Activated CD8-positive, alpha-beta memory T cell treated with anti-CD3 and anti-CD28 coated beads, Interleukin-2, amount 10 ng/mL, durations not matched to agents 7 days and 5 days (primary cell): Measurements from ENCODE around the gene TTLL11. TPM values are rescaled to one million over a fixed set of nuclear protein-coding genes. Genes with fewer than 3 reads are reported as not detected.

ENCODE experiments used
- ATAC-seq: fragments of 150-1000 bp; cut with Tn5 transposase; one replicate; pipeline ENCODE4 v1.10.0; 2021; ENCODE audit warnings: moderate library complexity
- CTCF ChIA-PET: fragments of 350-600 bp; sonication (Branson Sonifier 250); formaldehyde crosslinking; loops from one replicate; lab custom pipeline; 2021; ENCODE audit warnings: antibody characterized with exemption; lab: Charles Lee
- DNase-seq: peaks from one replicate; pipeline ENCODE4 v3.0.0-alpha.2; 2020
- H3K27ac Mint-ChIP-seq: one replicate; pipeline ENCODE4 v1.8.0; 2021; ENCODE audit warnings: mild to moderate bottlenecking, mixed read lengths
- H3K27me3 Mint-ChIP-seq: one replicate; pipeline ENCODE4 v1.8.0; 2021; ENCODE audit warnings: mixed read lengths
- H3K36me3 Mint-ChIP-seq: one replicate; pipeline ENCODE4 v1.8.0; 2021; ENCODE audit warnings: mild to moderate bottlenecking, mixed read lengths
- H3K4me1 Mint-ChIP-seq: one replicate; pipeline ENCODE4 v1.8.0; 2021; ENCODE audit warnings: mixed read lengths
- H3K4me3 Mint-ChIP-seq: one replicate; pipeline ENCODE4 v1.8.0; 2021; ENCODE audit warnings: mild to moderate bottlenecking, moderate library complexity, mixed read lengths
- H3K9me3 Mint-ChIP-seq: one replicate; pipeline ENCODE4 v1.8.0; 2022; ENCODE audit warnings: low read depth, mixed read lengths
- total RNA-seq, 2 experiments: library from RNA; stranded (reverse); gene quantifications; one replicate each; pipeline ENCODE4 v1.2.3, GENCODE V29; 2021

TTLL11 gene
- total RNA-seq, 2 experiments from 2014 or later = 2.2 to 2.5 TPM

- Mint-ChIP-seq H3K9me3 (no peaks in the 10 kb centered on the region), H3K36me3 (no peaks in the 10 kb centered on the region), H3K27me3 (no peaks in the 10 kb centered on the region), H3K27ac (peak overlapping the region; percentile 45), H3K4me1 (peaks cover 52% of the 10 kb centered on the region), H3K4me3 (no peak overlapping the region)
- ATAC-seq (peak; percentile 49), DNase-seq (peak; percentile 62)
- CTCF ChIA-PET = interaction anchor here (0.8 kb wide), 1 partner anchor 9 kb away, joined by 3 read pairs; no protein-coding TSS in a partner anchor
Observed at GRCh38 chr9:121888438-121888775, 204.7 kb downstream of the TTLL11 start.

- DNase-seq (no peak), ATAC-seq (no peak)
- Mint-ChIP-seq H3K27me3 (no peaks in the 10 kb centered on the region), H3K4me3 (no peak overlapping the region), H3K36me3 (no peaks in the 10 kb centered on the region), H3K4me1 (peaks cover 54% of the 10 kb centered on the region), H3K27ac (peak overlapping the region; percentile 63), H3K9me3 (no peaks in the 10 kb centered on the region)
- CTCF ChIA-PET = interaction anchor here (0.8 to 1.2 kb wide), 2 partner anchors 10 to 154 kb away, joined by 3 to 5 read pairs; no protein-coding TSS in a partner anchor
Observed at GRCh38 chr9:121887553-121888437, 205.3 kb downstream of the TTLL11 start.

GRCh38 chr9:121886759-121887485 lies 206.2 kb downstream of the TTLL11 start:
- H3K9me3 Mint-ChIP-seq = no peaks in the 10 kb centered on the region
- CTCF ChIA-PET = interaction anchor here (1.2 to 1.6 kb wide), 2 partner anchors 140 to 153 kb away, joined by 5 read pairs; no protein-coding TSS in a partner anchor
- H3K27ac Mint-ChIP-seq = peak overlapping the region; percentile 63
- DNase-seq = peak; percentile 86
- H3K36me3 Mint-ChIP-seq = no peaks in the 10 kb centered on the region
- H3K27me3 Mint-ChIP-seq = no peaks in the 10 kb centered on the region
- peak; percentile 81 for ATAC-seq
- no peak overlapping the region for H3K4me3 Mint-ChIP-seq
- peaks cover 57% of the 10 kb centered on the region for H3K4me1 Mint-ChIP-seq

GRCh38 chr9:121885345-121885901 lies 207.7 kb downstream of the TTLL11 start:
- no peak for ATAC-seq
- no peaks in the 10 kb centered on the region for H3K27me3 Mint-ChIP-seq

GRCh38 chr9:121884057-121884541 lies 209.0 kb downstream of the TTLL11 start:
- Mint-ChIP-seq H3K36me3 (no peaks in the 10 kb centered on the region), H3K9me3 (no peaks in the 10 kb centered on the region), H3K4me3 (no peak overlapping the region), H3K4me1 (peaks cover 57% of the 10 kb centered on the region), H3K27me3 (no peaks in the 10 kb centered on the region), H3K27ac (no peak overlapping the region)
- ATAC-seq = no peak
- CTCF ChIA-PET = interaction anchor here (1.3 kb wide), 1 partner anchor 338 kb away, joined by 3 read pairs; no protein-coding TSS in a partner anchor
- no peak for DNase-seq

More at GRCh38 chr9:121885345-121885901, 207.7 kb downstream of the TTLL11 start:
- Mint-ChIP-seq H3K36me3 (no peaks in the 10 kb centered on the region), H3K9me3 (no peaks in the 10 kb centered on the region), H3K4me1 (peaks cover 57% of the 10 kb centered on the region), H3K4me3 (no peak overlapping the region), H3K27ac (no peak overlapping the region)
- no peak for DNase-seq
- CTCF ChIA-PET = interaction anchor here (1.1 to 1.6 kb wide), 3 partner anchors 45 to 339 kb away, joined by 3 to 5 read pairs (median 3); no protein-coding TSS in a partner anchor

GRCh38 chr9:121883281-121884056 lies 209.6 kb downstream of the TTLL11 start:
- CTCF ChIA-PET = no interaction called here
- no peaks in the 10 kb centered on the region for H3K27me3 Mint-ChIP-seq
- DNase-seq = peak; percentile 62
- no peaks in the 10 kb centered on the region for H3K9me3 Mint-ChIP-seq
- H3K27ac Mint-ChIP-seq = no peak overlapping the region
- peaks cover 55% of the 10 kb centered on the region for H3K4me1 Mint-ChIP-seq
- peak; percentile 51 for ATAC-seq
- no peak overlapping the region for H3K4me3 Mint-ChIP-seq
- no peaks in the 10 kb centered on the region for H3K36me3 Mint-ChIP-seq

- peaks cover 40% of the 10 kb centered on the region for H3K4me1 Mint-ChIP-seq
- no peak overlapping the region for H3K27ac Mint-ChIP-seq
- H3K36me3 Mint-ChIP-seq = no peaks in the 10 kb centered on the region
- DNase-seq (no peak), ATAC-seq (no peak)
- H3K27me3 Mint-ChIP-seq = no peaks in the 10 kb centered on the region
- no peak overlapping the region for H3K4me3 Mint-ChIP-seq
- H3K9me3 Mint-ChIP-seq = no peaks in the 10 kb centered on the region
- CTCF ChIA-PET = no interaction called here
Observed at GRCh38 chr9:121881920-121882500, 211.1 kb downstream of the TTLL11 start.

GRCh38 chr9:121880343-121880898 lies 212.7 kb downstream of the TTLL11 start:
- H3K27me3 Mint-ChIP-seq = no peaks in the 10 kb centered on the region
- H3K4me3 Mint-ChIP-seq = no peak overlapping the region
- H3K4me1 Mint-ChIP-seq = peaks cover 25% of the 10 kb centered on the region
- ATAC-seq (no peak), DNase-seq (no peak)
- CTCF ChIA-PET = no interaction called here
- no peaks in the 10 kb centered on the region for H3K9me3 Mint-ChIP-seq
- no peak overlapping the region for H3K27ac Mint-ChIP-seq
- no peaks in the 10 kb centered on the region for H3K36me3 Mint-ChIP-seq

GRCh38 chr9:121878271-121878822 lies 214.8 kb downstream of the TTLL11 start:
- Mint-ChIP-seq H3K4me1 (peaks cover 4% of the 10 kb centered on the region), H3K36me3 (no peaks in the 10 kb centered on the region), H3K4me3 (no peak overlapping the region), H3K27ac (no peak overlapping the region), H3K9me3 (no peaks in the 10 kb centered on the region), H3K27me3 (no peaks in the 10 kb centered on the region)
- DNase-seq (no peak), ATAC-seq (no peak)
- CTCF ChIA-PET = no interaction called here

GRCh38 chr9:121876658-121877271 lies 216.3 kb downstream of the TTLL11 start:
- no peaks in the 10 kb centered on the region for H3K9me3 Mint-ChIP-seq
- no peak for DNase-seq
- no peak overlapping the region for H3K4me3 Mint-ChIP-seq
- ATAC-seq = no peak
- no peak overlapping the region for H3K27ac Mint-ChIP-seq
- no peaks in the 10 kb centered on the region for H3K4me1 Mint-ChIP-seq
- no peaks in the 10 kb centered on the region for H3K36me3 Mint-ChIP-seq
- no peaks in the 10 kb centered on the region for H3K27me3 Mint-ChIP-seq
- CTCF ChIA-PET = interaction anchor here (1.2 kb wide), 1 partner anchor 190 kb away, joined by 4 read pairs; no protein-coding TSS in a partner anchor

GRCh38 chr9:121876255-121876654 lies 216.9 kb downstream of the TTLL11 start:
- H3K36me3 Mint-ChIP-seq = no peaks in the 10 kb centered on the region
- ATAC-seq (no peak), DNase-seq (no peak)
- no peak overlapping the region for H3K27ac Mint-ChIP-seq
- H3K4me3 Mint-ChIP-seq = no peak overlapping the region
- no peaks in the 10 kb centered on the region for H3K4me1 Mint-ChIP-seq
- no peaks in the 10 kb centered on the region for H3K9me3 Mint-ChIP-seq
- no peaks in the 10 kb centered on the region for H3K27me3 Mint-ChIP-seq
- CTCF ChIA-PET = interaction anchor here (1.2 kb wide), 1 partner anchor 189 kb away, joined by 4 read pairs; no protein-coding TSS in a partner anchor
